ENCODE measurements around the gene SCAMP4. TPM values are rescaled to one million over a fixed set of nuclear protein-coding genes. Genes with fewer than 3 reads are reported as not detected.

SCAMP4 gene
- total RNA-seq, 1 experiment from 2014 or later = 69.0 TPM

DNA sequence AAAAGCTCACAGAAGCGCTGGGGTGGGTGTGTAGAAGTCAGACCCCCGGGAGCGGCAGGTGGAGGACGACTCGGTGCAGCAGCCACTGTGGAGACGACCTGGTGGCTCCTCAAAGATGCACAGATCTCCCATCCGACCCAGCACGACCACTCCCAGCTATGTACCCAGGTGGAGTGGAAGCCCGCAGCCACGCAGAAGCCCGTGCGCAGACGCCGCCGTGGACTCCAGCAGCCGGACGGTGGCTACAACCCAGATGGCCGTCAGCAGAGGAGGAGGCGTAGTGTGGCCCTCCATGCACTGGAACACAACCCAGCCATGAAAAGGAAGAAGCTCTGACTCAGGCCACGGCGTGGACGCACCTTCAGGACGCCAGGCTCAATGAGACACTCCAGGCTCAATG, 57.5 kb downstream of the SCAMP4 start:
- Histone ChIP-seq H3K9ac (ENCODE audit: extremely low read depth, insufficient read length, low read length) (no peak overlapping the region), H3T11ph (ENCODE audit: low read length) (no peak overlapping the region), H2BK5ac (ENCODE audit: insufficient read length, low read length) (no peak overlapping the region), H3K23ac (ENCODE audit: insufficient read length, low read depth, low read length) (no peak overlapping the region), H3K79me2 (ENCODE audit: insufficient read depth, low read length) (peaks cover 9% of the 10 kb centered on the region; the same call in 1 of the 2 replicates), H2AFZ (ENCODE audit: low read length) (no peak overlapping the region), H4K20me1 (ENCODE audit: control insufficient read depth, insufficient read depth, insufficient read length) (peaks cover 2% of the 10 kb centered on the region), H2BK120ac (ENCODE audit: low read depth, low read length, poor library complexity, severe bottlenecking) (no peak overlapping the region), H3K4me2 (ENCODE audit: insufficient read depth, insufficient read length, low read length) (no peak overlapping the region), H3K18ac (ENCODE audit: insufficient read length, low read depth, low read length) (no peak overlapping the region), H3K9me3 (ENCODE audit: control insufficient read depth, low read depth, low read length) (no peaks in the 10 kb centered on the region), H3K4me1 (ENCODE audit: insufficient read depth, low read length) (no peaks in the 10 kb centered on the region), H3K27me3 (ENCODE audit: insufficient read depth, low read length) (no peaks in the 10 kb centered on the region), H4K5ac (ENCODE audit: insufficient read length, low read depth, low read length) (no peak overlapping the region), H3K56ac (ENCODE audit: insufficient read length, low read depth, low read length) (no peak overlapping the region), H3K14ac (ENCODE audit: insufficient read depth, low read length) (no peak overlapping the region), H2AK5ac (ENCODE audit: insufficient read length, low read length) (no peak overlapping the region), H4K8ac (replicated peaks; ENCODE audit: insufficient read length, low read depth, low read length) (no peak overlapping the region), H4K91ac (ENCODE audit: insufficient read length, low read depth, low read length) (no peak overlapping the region), H2BK20ac (ENCODE audit: low read depth, low read length, poor library complexity, severe bottlenecking) (no peak overlapping the region), H3K23me2 (ENCODE audit: insufficient read length, low read depth, low read length, poor library complexity, severe bottlenecking) (no peaks in the 10 kb centered on the region), H3K79me1 (ENCODE audit: insufficient read depth, low read depth, low read length, poor library complexity, severe bottlenecking) (peaks cover 6% of the 10 kb centered on the region), H2BK12ac (ENCODE audit: insufficient read length, low read depth, low read length) (no peak overlapping the region), H3K27ac (ENCODE audit: insufficient read length, low read depth, low read length) (no peak overlapping the region), H3K4ac (ENCODE audit: low read depth, low read length) (no peak overlapping the region), H2BK15ac (ENCODE audit: low read depth, low read length) (no peak overlapping the region)
- Mint-ChIP-seq H3K4me1 (no peaks in the 10 kb centered on the region; a peak in 1 of 4 replicates), H3K27me3 (ENCODE audit: low read depth) (no peaks in the 10 kb centered on the region), H3K9me3 (no peaks in the 10 kb centered on the region), H3K4me3 (no peak overlapping the region), H3K27ac (no peak overlapping the region), H3K36me3 (ENCODE audit: insufficient read depth in 1 of 3, low read depth in 3 of 3) (peaks cover 1 to 14% (median 13%) of the 10 kb centered on the region in 3 experiments; a peak in 4 of 7 replicates)
- DNase-seq = no peak
- WGBS (ENCODE audit: extremely low coverage, insufficient read length, low lambda C conversion rate) = no CpG with 5 or more reads among the region's 23 CpGs
- TF ChIP-seq, protein P1, sequence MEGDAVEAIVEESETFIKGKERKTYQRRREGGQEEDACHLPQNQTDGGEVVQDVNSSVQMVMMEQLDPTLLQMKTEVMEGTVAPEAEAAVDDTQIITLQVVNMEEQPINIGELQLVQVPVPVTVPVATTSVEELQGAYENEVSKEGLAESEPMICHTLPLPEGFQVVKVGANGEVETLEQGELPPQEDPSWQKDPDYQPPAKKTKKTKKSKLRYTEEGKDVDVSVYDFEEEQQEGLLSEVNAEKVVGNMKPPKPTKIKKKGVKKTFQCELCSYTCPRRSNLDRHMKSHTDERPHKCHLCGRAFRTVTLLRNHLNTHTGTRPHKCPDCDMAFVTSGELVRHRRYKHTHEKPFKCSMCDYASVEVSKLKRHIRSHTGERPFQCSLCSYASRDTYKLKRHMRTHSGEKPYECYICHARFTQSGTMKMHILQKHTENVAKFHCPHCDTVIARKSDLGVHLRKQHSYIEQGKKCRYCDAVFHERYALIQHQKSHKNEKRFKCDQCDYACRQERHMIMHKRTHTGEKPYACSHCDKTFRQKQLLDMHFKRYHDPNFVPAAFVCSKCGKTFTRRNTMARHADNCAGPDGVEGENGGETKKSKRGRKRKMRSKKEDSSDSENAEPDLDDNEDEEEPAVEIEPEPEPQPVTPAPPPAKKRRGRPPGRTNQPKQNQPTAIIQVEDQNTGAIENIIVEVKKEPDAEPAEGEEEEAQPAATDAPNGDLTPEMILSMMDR (conservative IDR thresholded peaks at IDR 0.05) = no peak

Measured in H9 (cell line).